H1 (cell line): ENCODE measurements around the gene FGF14. TPM values are rescaled to one million over a fixed set of nuclear protein-coding genes. Genes with fewer than 3 reads are reported as not detected.
"Not testable (repeated sequence)": the region's sequence is repeated elsewhere in the genome, so short reads cannot be mapped to it uniquely, and the experiment has no call there.

Source experiments
- CTCF ChIA-PET: fragments of 300-600 bp; sonication (Branson Sonifier 250); formaldehyde crosslinking; loops from one replicate; lab custom pipeline; 2021; ENCODE audit not compliant: partially characterized antibody; lab: Charles Lee
- POLR2A ChIA-PET: fragments of 300-600 bp; sonication (Branson Sonifier 250); formaldehyde crosslinking; loops from one replicate; lab custom pipeline; 2021; ENCODE audit warnings: inconsistent platforms; ENCODE audit not compliant: partially characterized antibody; lab: Charles Lee
- DNase-seq, 2 experiments: peaks; one replicate each; pipeline versions ENCODE4 v3.0.0 to v3.0.0-alpha.2; 2010 to 2022; ENCODE audit warnings: low spot score in 2 of 2, low read depth in 1 of 2, mixed read lengths in 1 of 2
- FAIRE-seq: peaks from 2 replicates; lab custom pipeline; 2011; peaks lifted over from hg19 to GRCh38; lab: Jason Lieb, UNC
- H2AFZ ChIP-seq: 2 replicates; pipeline ENCODE4 v1.8.1; 2012; ENCODE audit warnings: low read length, inconsistent platforms
- H2AK5ac ChIP-seq: 2 replicates; pipeline ENCODE4 v1.6.1; 2013; ENCODE audit warnings: low read depth, low read length
- H2BK120ac ChIP-seq: replicated peaks from 2 replicates; pipeline ENCODE3; 2013; ENCODE audit warnings: low read depth, low read length, inconsistent platforms
- H2BK12ac ChIP-seq: 2 replicates; pipeline ENCODE4 v1.6.1; 2013; ENCODE audit warnings: low read depth, low read length
- H2BK15ac ChIP-seq: 2 replicates; pipeline ENCODE4 v1.6.1; 2013; ENCODE audit warnings: low read length
- H2BK20ac ChIP-seq: 2 replicates; pipeline ENCODE4 v1.6.1; 2013; ENCODE audit warnings: low read length
- H2BK5ac ChIP-seq: 2 replicates; pipeline ENCODE4 v1.6.1; 2013; ENCODE audit warnings: low read depth, low read length
- H3K14ac ChIP-seq: 2 replicates; pipeline ENCODE4 v1.6.1; 2013; ENCODE audit warnings: inconsistent platforms; ENCODE audit not compliant: insufficient read length
- H3K18ac ChIP-seq: 2 replicates; pipeline ENCODE4 v1.6.1; 2013; ENCODE audit warnings: low read length; ENCODE audit errors: extremely low read depth
- H3K23ac ChIP-seq: 2 replicates; pipeline ENCODE4 v1.6.1; 2013; ENCODE audit warnings: inconsistent platforms; ENCODE audit not compliant: insufficient read length
- H3K23me2 ChIP-seq: 2 replicates; pipeline ENCODE4 v1.6.1; 2013; ENCODE audit warnings: low read depth, low read length
- H3K27ac ChIP-seq: 2 replicates; pipeline ENCODE4 v1.6.1; 2011; ENCODE audit warnings: low read depth, low read length, inconsistent platforms
- H3K27me3 ChIP-seq, 4 experiments: replicated peaks in 1 of 4; 1 replicate in 1 of 4; 2 replicates in 3 of 4; pipeline versions ENCODE4 v1.6.1 to v1.8.1; 2011 to 2013; ENCODE audit warnings: low read length in 3 of 4, mild to moderate bottlenecking in 3 of 4, inconsistent platforms in 2 of 4, mixed read lengths in 2 of 4, moderate library complexity in 1 of 4; ENCODE audit not compliant: control insufficient read depth in 3 of 4, insufficient read depth in 3 of 4; ENCODE audit errors: extremely low read depth in 1 of 4
- H3K36me3 ChIP-seq, 4 experiments: 2 replicates each; pipeline versions ENCODE4 v1.6.1 to v1.8.1; 2011 to 2013; ENCODE audit warnings: mild to moderate bottlenecking in 4 of 4, low read length in 3 of 4, moderate library complexity in 2 of 4, control low read depth in 1 of 4, inconsistent platforms in 1 of 4; ENCODE audit not compliant: insufficient read depth in 4 of 4, control insufficient read depth in 2 of 4
- H3K4ac ChIP-seq: replicated peaks from 2 replicates; pipeline ENCODE3; 2013; ENCODE audit warnings: low read length, low read depth, mixed read lengths, inconsistent platforms; ENCODE audit not compliant: insufficient read length
- H3K4me1 ChIP-seq, 4 experiments: replicated peaks in 1 of 4; 1 replicate in 1 of 4; 2 replicates in 3 of 4; pipeline versions ENCODE4 v1.6.1 to v1.8.1; 2011 to 2013; ENCODE audit warnings: low read length in 3 of 4, inconsistent platforms in 2 of 4, mixed read lengths in 1 of 4; ENCODE audit not compliant: insufficient read depth in 4 of 4, control insufficient read depth in 3 of 4
- H3K4me2 ChIP-seq, 2 experiments: 2 replicates each; pipeline versions ENCODE4 v1.6.1 to v1.8.1; 2011 to 2013; ENCODE audit warnings: low read depth in 2 of 2, low read length in 2 of 2, control low read depth in 1 of 2, inconsistent platforms in 1 of 2, mild to moderate bottlenecking in 1 of 2; ENCODE audit not compliant: insufficient read depth in 1 of 2
- H3K4me3 ChIP-seq, 4 experiments: fragments of 200-600, 300-600 bp in 1 of 4; sonication (generic), shearing (Covaris generic), sonication (Bioruptor Twin) in 1 of 4; 2 replicates each; pipeline versions ENCODE4 v1.5.1 to v1.8.1; 2011 to 2016; ENCODE audit warnings: low read length in 4 of 4, low read depth in 3 of 4, control low read depth in 2 of 4, inconsistent platforms in 2 of 4, mild to moderate bottlenecking in 2 of 4, mixed read lengths in 1 of 4, moderate library complexity in 1 of 4; ENCODE audit not compliant: insufficient read depth in 2 of 4; ENCODE audit errors: extremely low read depth in 1 of 4
- H3K56ac ChIP-seq: replicated peaks from 2 replicates; pipeline ENCODE3; 2013; ENCODE audit warnings: low read depth, mild to moderate bottlenecking, mixed read lengths, low read length, inconsistent platforms; ENCODE audit not compliant: insufficient read length
- H3K79me1 ChIP-seq: 2 replicates; pipeline ENCODE4 v1.6.1; 2013; ENCODE audit warnings: low read depth, low read length, control low read depth
- H3K79me2 ChIP-seq, 2 experiments: 2 replicates each; pipeline versions ENCODE4 v1.6.1 to v1.8.1; 2012 to 2013; ENCODE audit warnings: low read length in 2 of 2, mild to moderate bottlenecking in 2 of 2, inconsistent platforms in 1 of 2; ENCODE audit not compliant: insufficient read depth in 2 of 2, control insufficient read depth in 1 of 2
- H3K9ac ChIP-seq, 4 experiments: replicated peaks in 1 of 4; 1 replicate in 1 of 4; 2 replicates in 3 of 4; pipeline versions ENCODE4 v1.6.1 to v1.8.1; 2011 to 2013; ENCODE audit warnings: low read depth in 3 of 4, low read length in 3 of 4, control low read depth in 2 of 4, mild to moderate bottlenecking in 2 of 4, moderate library complexity in 2 of 4, inconsistent platforms in 1 of 4; ENCODE audit errors: extremely low read depth in 1 of 4
- H3K9me3 ChIP-seq, 2 experiments: 2 replicates each; pipeline versions ENCODE4 v1.6.1 to v1.8.1; 2012 to 2013; ENCODE audit warnings: mild to moderate bottlenecking in 2 of 2, moderate library complexity in 2 of 2, control low read depth in 1 of 2, inconsistent platforms in 1 of 2, low read depth in 1 of 2, low read length in 1 of 2, mixed read lengths in 1 of 2; ENCODE audit not compliant: insufficient read depth in 2 of 2
- H4K20me1 ChIP-seq, 2 experiments: replicated peaks in 1 of 2; 2 replicates each; pipeline versions ENCODE3 to v1.8.1; 2011 to 2013; ENCODE audit warnings: inconsistent platforms in 2 of 2, low read length in 2 of 2, mild to moderate bottlenecking in 1 of 2; ENCODE audit not compliant: insufficient read depth in 2 of 2, control insufficient read depth in 1 of 2
- H4K5ac ChIP-seq: 2 replicates; pipeline ENCODE4 v1.6.1; 2013; ENCODE audit warnings: low read length, low read depth, mixed read lengths, inconsistent platforms; ENCODE audit not compliant: insufficient read length
- H4K8ac ChIP-seq: 2 replicates; pipeline ENCODE4 v1.8.0; 2013; ENCODE audit warnings: mild to moderate bottlenecking, moderate library complexity, low read length, inconsistent platforms; ENCODE audit not compliant: insufficient read depth; ENCODE audit errors: extremely low read depth
- H4K91ac ChIP-seq: replicated peaks from 2 replicates; pipeline ENCODE3; 2013; ENCODE audit warnings: low read length, mixed read lengths, inconsistent platforms; ENCODE audit not compliant: insufficient read length
- WGBS, 2 experiments: shearing (Covaris generic) in 1 of 2; methylation state at CpG; one replicate each; pipeline versions ENCODE4 v1.1.6 to v1.1.7; 2013 to 2015; ENCODE audit warnings: low lambda C conversion rate in 2 of 2, mixed read lengths in 2 of 2, inconsistent platforms in 1 of 2, low coverage in 1 of 2, missing lambda C conversion rate in 1 of 2; ENCODE audit not compliant: insufficient replicate concordance in 2 of 2, insufficient coverage in 1 of 2, insufficient read length in 1 of 2; ENCODE audit errors: extremely low coverage in 1 of 2, missing lambda C conversion rate in 1 of 2; 5-methylcytosine and 5-hydroxymethylcytosine counted together
- polyA plus RNA-seq, 7 experiments: library from polyadenylated mRNA; depleted of rRNA in 3 of 7; stranded (reverse) in 5 of 7; unstranded in 2 of 7; fragments of >200 nt in 5 of 7; fragments of 200-250 nt in 2 of 7; gene quantifications; 1 replicate in 5 of 7; 2 replicates in 1 of 7; 4 replicates in 1 of 7; pipeline versions ENCODE4 v1.2.1 to v1.2.3, GENCODE V29; 2011 to 2013; ENCODE audit warnings: missing spikeins in 2 of 7, mixed read lengths in 2 of 7
- total RNA-seq: library from RNA; stranded (reverse); fragmentation: NEBNext Ultra II Directional; extraction: Animal tissue kit (Norgen Biotek cat#: 25700); gene quantifications from 2 replicates; pipeline ENCODE4 v1.2.1, GENCODE V29; 2021

FGF14 gene
- total and polyA plus RNA-seq, 2 of the 8 experiments (the other 6 are each of a cell fraction or from before 2014, with no cell fraction given), result 0.05 to 0.58 TPM

- FAIRE-seq, H3K18ac ChIP-seq, H3K4me2 ChIP-seq, H2BK120ac ChIP-seq, H3K79me2 ChIP-seq, H3K23ac ChIP-seq, H4K20me1 ChIP-seq, H3K79me1 ChIP-seq, CTCF ChIA-PET, H2BK5ac ChIP-seq, H4K91ac ChIP-seq, H2AK5ac ChIP-seq, H4K5ac ChIP-seq, H3K27me3 ChIP-seq, H3K4me1 ChIP-seq, H2BK12ac ChIP-seq, H3K36me3 ChIP-seq, H3K9me3 ChIP-seq, H3K14ac ChIP-seq, H4K8ac ChIP-seq, H3K9ac ChIP-seq, H3K27ac ChIP-seq, H3K23me2 ChIP-seq, H2BK20ac ChIP-seq, H3K4ac ChIP-seq, H2BK15ac ChIP-seq, H3K4me3 ChIP-seq, H2AFZ ChIP-seq, POLR2A ChIA-PET, DNase-seq, H3K56ac ChIP-seq: not testable (repeated sequence)
- WGBS, 2 experiments, result 88% methylated on average over 4 of the region's 4 CpGs; no CpG with 5 or more reads in 1 of the 2 experiments
Observed at GRCh38 chr13:102137904-102138303, 263.9 kb downstream of the FGF14 start.
